Stimulated activated CD8-positive, alpha-beta memory T cell treated with anti-CD3 and anti-CD28 coated beads, Interleukin-7, amount 100 ng/mL, for 4 hours (primary cell): ENCODE data around the gene LAMA3.

ENCODE experiments used
- DNase-seq, 2 donors: peaks; one replicate each; pipeline ENCODE4 v3.0.0-alpha.2; 2020; ENCODE audit warnings: low read depth in 2 of 2

The LAMA3 gene

DNA sequence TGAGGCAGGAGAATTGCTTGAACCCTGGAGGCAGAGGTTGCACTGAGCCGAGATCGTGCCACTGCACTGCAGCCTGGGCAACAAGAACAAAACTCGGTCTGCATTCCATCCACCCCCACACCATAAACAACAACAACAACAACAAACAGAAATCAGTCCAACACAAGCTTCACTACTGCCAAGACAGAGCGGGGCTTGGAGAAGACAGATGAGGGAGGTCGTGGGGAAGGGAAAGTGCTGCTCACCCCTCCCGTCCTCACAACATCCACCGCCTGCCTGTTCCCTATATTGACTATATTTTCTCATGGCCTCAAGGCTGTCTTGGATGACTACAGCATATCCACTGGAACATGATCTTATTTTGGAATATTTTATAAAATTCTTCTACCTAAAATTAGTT, 187.7 kb downstream of the LAMA3 start:
- DNase-seq = no peak

DNA sequence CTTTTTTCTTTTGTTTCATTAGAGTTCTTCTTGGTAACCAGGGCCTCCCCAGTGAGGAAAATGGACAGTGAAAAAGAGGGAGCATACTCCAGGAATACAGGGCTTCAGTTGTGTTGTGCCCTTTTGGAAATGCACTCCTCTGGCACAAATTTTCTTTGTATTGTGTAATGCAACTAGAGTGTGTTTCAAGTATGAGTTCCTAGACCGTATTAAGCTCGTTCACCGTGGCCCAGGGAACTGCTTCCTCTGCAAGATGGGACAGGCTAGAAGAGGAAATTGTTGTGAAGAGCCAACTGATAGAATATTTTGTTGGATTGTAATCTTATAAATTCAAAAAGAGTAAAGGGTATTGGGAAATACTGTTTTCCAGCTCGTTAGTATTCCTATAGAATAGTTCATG, 188.1 kb downstream of the LAMA3 start:
- DNase-seq = no peak

DNA sequence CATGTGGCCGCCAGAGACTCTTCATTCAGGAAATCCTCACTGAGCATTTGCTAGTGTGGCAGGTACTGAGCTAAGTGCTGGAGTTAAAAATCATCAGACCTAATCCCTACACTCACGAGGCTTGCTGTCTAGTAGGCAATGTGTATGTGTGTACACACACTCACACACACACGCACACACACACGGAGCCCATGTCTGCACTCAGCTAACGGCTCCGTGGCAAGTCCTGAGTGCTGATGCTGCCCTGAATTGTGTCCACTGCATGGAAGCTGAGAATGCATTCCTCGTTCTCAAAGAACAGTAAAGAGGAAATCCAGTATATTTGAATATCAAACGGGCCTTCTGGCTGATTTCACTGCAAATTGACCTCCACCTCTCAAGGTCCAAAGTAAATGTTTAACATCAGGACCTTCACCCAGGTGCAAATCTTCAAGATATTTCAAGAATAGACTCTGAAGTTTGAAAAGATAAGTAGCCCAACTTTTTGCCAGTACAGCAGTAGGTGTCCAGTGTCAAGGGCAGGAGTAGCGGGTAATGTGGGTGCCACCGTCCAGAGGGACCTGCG, 189.2 kb downstream of the LAMA3 start:
- DNase-seq = no peak

DNA sequence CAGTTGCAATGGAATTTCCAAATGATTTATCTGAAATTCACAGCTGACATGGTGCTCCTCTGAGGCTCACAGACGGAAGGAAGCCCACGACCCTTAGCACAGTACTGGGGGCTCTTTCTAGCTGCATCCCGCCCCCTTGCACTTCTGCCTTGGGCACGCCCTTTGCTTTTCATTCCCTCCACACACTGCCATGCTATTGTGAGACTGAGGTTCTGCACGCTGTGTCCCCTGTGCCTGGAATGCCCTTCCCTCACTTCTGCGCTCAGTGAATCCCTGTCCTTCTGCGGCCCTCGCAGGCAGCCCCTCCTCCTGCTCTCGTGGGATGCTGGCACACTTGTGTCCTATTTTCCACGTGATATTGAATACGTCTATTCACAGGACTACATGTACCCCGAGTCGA, 189.9 kb downstream of the LAMA3 start:
- DNase-seq = no peak

DNA sequence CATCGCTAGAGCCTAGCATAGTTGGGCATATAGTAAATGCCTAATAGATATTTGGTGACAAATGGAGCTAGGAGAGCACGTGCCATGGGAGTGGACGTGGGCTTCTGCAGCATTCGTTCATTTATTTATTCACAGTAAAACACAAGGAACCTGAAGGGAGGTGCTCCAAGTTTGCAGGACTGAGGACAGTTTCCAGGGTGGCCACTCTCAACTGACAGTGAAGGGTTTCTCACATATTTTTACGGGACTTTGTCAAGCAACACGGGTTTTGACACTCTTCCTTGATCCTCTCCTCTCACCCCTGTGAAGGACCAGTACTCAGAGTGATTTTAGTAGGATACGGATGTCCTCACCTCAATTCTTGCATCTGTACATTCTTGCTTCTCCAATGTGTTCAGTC, 190.3 kb downstream of the LAMA3 start:
- DNase-seq = no peak

DNA sequence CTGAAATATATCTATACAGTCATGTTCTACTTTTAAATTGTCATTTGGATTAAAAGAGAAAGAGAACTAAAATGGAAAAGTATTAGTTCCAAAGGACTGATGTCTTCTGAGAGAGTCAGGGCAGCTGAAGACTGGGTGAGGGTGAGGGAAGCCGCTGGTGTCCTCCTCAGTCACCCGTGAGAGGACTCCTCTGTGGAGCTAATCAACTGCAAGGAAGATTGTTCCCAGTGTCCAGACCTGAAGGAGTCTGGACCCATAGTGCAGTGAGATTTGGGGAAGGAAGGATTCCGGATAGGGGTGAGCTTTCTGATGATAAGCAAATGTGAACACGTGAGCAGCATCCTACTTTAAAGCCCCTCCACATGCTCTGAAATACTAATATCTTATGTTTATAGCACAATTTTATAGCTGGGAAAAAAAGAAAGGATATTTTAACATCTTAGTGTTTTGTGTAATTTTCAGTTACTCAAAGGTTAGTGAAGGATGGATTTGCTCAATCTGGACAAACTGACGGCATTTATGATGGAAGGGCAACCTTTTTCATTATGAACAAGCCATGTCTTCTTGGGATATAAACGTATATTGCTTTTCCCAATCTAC, 190.8 kb downstream of the LAMA3 start:
- DNase-seq = no peak

DNA sequence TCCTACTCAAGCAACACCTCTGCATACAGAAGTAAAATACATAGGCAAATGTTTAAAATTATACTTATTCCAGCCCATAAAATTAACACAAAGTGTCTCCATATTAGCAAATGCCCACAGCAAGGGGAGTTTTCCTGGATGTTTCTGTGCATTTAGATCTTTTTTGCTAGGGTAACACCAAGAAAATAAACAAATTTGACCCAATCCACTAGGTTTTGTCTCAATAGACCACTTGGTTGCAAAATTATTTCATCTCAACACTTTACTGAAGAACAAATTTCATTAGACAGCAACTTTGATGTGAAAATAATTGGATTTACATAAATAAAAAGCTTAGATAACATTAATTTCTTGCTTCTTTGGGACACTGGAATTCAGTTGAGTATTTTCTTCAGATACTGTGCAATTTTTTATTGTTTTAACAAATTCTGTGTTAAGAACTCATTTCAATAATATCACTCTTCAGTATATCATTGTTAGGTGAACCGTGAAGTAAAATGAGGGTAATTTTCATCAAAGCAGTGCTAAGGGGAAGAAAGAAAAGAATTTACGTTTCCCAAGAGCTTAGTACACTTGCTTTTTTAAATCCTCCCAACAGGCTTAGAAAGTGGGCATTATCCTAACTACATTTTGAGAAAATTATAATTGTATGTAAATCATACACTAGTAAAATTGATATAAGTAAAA, 191.8 kb downstream of the LAMA3 start:
- no peak for DNase-seq

DNA sequence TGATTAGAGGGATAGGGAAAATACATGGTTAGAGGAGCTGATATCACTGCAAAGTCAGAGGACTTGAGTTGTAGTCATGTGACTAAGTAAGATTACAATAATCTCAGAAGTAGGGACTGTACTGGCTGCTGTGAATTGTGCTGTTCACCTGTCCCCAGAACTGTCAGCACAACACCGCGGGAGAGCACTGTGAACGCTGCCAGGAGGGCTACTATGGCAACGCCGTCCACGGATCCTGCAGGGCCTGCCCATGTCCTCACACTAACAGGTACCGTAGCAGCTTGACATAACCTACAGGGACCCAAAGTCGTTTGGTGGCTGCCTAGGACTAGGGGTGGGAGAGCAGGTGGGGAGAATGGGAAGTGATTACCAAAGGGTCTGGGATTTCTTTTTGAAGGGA, 192.5 kb downstream of the LAMA3 start:
- no peak for DNase-seq

DNA sequence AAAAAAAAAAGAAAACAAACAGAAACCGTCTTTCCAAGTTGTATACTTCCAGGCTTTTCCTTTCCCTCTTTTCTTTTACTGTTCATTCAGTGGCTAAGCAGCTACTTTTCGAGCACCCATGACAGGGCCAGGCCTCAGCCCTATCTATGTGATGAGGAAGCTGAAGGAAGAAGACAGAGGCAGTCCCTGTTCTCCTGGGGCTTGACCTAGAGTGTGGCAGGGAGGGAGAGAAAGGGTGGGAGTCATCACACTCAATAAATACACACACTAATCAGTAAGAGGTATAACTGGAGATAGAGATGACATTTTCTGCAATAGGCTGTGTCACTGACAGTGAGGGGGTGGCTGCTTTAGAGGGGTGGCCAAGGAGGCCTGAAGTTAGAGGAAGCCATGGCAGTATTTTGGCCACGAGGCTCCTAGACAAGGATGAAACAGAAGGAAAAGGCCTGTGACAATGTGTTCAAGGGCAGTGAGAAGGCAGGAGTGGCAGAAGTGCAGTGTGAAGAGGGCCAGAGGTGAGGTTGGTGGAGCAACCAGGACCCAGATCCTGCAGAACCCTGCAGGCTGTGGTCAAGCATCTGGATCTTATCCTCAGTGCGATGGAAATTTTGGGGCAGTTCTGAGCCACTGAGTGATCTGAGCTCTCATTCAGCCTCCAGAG, 193.5 kb downstream of the LAMA3 start:
- DNase-seq = no peak

DNA sequence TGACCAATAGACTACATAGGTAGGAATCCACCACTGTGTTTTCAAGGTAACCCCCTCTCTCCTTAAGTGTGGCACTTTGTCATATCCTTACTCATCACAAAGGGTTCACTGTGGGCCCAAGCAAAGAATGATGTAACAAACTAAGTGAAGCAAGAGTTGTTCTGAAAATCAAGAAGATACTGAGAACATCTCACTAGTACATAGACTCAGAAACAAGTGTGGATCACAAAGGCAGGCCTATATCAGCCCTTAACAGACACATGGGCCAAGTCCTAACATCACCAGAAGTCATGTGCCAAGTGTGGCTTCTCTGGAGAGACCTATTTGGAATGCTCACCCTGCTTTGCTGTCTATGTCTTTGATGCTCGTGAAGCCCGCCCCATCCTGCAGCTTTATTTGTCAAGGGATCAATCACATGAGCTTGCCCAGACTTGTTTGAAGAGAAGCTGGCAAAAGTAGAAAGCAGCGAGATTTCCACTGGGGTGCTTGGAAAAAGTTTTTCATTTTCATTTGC, 194.1 kb downstream of the LAMA3 start:
- no peak for DNase-seq

DNA sequence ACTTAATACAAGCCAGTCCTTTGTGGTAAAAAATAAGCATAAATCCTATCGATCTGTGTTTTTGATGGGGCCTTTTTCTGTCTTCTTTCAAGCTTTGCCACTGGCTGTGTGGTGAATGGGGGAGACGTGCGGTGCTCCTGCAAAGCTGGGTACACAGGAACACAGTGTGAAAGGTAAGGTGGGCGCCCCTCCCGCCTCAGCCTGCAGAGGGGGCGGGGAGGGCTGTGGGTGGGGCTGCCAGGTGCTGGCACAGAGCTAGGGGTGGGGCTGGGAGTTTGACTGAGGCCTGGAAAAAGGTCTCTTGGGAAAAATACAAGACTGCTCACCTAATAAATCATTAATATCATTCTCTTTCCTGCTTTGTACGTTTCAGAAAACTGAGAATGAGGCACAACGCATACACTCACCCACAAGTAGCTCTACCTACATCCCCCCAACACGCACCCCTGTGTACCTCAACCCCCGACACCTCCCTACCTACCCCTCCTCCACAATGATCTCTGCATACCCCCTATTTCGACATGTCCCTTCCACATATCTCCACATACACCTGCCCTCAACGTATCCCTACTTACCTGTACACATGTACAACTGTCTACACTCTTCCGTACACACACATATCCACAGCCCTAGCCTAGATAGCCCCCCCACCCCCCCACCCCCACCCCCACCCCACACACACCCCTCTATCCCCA, 195.6 kb downstream of the LAMA3 start:
- DNase-seq = no peak

DNA sequence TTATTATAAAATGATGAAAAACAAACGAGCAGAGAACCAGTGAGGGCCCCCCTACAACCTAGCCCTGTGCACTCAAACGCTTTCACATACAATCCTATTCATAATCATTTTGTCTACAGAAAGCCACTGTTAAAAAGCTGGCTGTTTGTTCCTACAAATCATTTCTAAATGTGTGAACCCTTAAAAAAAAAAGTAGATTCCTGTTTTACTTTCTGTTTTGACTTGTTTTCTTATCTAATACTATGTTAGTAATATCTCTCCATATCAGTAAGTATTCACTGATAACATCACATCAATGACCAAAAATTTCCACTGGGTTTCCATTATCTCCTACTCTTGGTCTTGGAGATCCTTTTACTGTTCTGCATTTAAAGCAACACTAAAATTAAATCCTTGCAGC, 196.5 kb downstream of the LAMA3 start:
- DNase-seq = no peak

DNA sequence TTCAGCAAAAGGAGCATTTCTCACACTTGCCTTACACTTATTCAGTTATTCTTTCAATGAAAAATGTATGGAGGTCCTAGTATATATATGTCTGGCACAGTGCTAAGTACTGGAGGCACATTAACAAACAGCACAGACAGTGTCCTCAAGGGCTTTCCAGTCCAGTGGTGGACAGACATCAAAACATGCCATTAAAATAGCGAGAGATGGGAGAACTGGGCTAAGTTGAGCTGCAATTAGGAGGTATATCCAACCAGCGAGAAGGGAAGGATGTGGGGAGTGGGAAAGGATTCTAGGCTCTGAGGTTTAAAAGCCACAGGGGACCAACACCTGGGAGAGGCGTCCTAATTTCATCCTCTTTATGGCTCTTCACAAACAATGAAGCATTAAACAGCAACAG, 197.8 kb downstream of the LAMA3 start:
- no peak for DNase-seq

DNA sequence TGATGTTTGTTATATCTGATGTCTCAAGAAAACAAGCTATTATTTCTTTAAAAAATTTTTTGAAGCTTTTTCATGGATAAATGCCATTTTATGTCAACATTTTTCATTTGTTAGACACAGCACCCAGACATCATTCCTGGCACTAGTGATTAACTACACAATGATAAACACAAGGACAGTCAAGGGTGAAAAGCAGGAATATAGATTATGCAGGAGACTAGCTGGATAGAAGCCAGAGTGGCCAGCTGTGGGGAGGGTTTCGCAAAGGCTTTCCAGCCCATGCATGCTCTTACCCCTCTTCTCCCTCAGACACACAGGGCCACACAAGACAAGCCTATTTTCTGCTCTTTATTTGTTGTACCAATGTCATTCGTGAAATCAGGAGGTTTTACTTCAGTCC, 198.2 kb downstream of the LAMA3 start:
- DNase-seq = no peak

DNA sequence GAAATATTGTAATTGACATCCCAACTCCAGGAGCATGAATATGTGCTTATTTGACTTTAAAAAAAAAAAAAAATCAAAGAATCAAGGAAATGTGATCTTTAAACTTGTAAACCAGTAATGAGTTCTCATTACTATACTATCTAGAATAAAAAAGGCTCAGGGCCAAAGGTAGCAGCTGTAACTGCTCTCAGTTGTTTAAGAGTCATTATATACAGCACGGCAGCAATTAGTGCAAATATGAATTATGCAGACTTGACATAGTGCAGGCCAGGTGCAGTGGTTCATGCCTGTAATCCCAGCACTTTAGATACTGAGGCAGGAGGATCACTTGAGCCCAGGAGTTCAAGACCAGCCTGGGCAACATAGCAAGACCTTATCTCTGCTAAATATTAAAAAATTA, 199.6 kb downstream of the LAMA3 start:
- no peak for DNase-seq

DNA sequence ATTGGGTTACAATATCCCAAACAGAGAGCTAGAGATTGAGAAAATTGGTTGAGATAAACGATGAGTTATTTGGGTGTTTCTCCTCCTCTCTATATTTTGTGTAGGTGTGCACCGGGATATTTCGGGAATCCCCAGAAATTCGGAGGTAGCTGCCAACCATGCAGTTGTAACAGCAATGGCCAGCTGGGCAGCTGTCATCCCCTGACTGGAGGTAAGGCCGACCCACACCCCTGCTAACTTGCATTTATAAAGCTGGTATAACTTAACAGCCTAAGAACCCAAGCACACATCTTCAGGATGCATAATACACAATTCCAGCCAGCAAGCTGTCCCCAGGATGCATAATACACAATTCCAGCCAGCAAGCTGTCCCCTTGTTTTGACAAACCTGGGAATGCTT, 200.7 kb downstream of the LAMA3 start:
- no peak for DNase-seq

DNA sequence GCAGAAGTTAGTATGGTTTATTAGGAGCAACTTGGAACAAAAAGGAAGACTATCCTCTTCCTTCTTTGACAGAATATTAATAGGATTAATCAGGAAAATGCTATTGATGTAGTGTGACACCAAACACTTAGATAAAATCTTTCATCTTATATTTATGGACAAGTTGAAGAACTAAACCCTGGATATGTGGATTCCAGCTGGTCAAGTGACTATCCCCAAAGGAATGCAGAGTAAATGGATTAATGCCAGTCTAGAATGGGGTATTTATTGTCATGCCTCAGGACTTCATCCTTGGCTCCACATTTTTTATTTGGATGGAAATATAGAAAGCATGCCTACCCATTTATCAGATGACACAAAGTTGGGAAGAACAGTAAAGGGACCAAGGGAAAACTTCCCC, 201.3 kb downstream of the LAMA3 start:
- no peak for DNase-seq

DNA sequence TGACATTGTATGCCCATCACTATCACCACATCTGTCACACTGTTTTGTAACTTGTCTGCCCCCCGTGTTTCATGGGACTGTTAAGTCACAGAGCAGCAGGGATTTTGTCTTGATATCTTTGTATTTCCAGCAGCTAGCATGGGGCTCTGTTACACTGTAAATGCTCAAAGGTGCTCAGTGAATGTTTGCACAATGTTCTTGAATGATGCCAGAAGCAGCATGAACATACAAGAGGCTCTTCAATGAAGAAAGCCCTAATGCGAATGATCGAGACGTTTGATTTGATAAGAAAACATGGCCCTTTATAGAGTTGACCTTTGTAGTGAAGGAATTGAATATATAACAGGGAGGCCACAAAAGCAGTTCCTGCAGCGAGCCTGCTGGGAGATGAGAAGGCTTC, 204.4 kb downstream of the LAMA3 start:
- DNase-seq = no peak

DNA sequence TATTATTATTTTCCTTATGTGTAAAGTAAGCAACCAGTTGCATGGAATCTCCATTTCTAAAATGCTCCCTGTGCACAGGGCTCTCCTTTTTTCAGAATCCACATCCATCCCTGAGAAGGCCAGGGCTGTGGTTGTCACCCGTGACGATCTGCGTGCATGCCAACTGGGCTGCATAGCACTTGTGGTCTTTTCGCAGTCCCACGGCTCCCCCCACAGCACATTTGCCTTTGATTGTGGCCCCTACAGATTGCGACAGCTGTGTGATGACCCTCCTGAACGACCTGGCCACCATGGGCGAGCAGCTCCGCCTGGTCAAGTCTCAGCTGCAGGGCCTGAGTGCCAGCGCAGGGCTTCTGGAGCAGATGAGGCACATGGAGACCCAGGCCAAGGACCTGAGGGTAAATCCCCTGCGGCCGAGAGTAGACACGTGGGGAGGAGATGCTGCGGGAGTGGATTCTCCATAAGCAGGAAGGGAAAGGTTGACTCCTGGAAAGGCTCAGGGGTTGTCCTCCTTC, 205.5 kb downstream of the LAMA3 start:
- no peak for DNase-seq

DNA sequence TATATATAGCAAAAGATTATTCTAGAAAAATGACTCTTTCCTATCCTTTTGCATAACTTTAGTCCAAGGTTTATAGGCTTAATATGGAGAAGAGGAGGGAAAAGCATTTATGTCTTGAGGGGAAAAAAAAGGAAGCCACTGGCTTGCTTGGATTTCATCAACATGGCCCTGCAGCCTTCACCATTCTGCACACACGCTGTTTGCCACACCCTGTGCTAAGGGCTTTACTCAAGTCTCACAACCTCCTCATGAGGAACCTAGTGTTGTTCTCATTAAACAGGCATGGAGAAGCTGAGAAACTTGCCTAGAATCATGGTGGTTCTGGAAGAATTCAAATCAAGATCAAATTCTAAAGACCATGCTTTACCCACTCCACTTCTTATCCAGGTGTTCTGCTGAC, 208.0 kb downstream of the LAMA3 start:
- DNase-seq = no peak

DNA sequence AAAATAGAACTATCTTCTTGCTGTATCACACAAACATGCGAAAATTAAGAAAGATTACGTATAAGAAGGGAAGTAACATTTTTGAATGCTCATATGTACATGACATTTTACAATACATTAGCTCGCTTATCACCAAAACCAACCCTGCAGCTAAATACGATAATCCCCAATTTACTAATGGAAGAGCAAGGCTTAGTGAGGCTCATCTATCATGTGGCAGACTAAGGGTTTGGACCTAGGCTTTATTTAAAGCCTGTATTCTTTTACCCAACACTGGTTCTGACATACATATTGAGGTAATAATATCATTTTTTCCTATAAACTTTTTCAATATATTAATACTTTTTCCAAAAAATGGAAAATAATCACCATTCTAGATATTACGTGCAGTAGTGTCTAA, 208.5 kb downstream of the LAMA3 start:
- no peak for DNase-seq

DNA sequence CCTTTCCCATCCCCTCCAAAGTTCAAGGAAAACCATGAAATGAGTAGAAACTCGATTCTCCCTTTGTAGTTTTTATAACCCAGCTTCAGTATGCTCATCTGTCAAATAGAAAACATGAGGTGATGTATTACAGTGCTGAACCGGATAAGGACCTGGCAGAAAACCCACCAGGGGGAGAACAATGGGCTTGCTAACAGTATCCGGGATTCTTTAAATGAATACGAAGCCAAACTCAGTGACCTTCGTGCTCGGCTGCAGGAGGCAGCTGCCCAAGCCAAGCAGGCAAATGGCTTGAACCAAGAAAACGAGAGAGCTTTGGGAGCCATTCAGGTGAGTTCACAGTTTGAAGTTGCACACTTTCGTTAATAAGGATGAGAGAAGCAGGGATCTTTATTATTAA, 211.7 kb downstream of the LAMA3 start:
- DNase-seq = no peak
